H9 (cell line): ENCODE data around the gene LLGL2. TPM values are rescaled to one million over a fixed set of nuclear protein-coding genes. Genes with fewer than 3 reads are reported as not detected.

Experiments used
- DNase-seq: peaks from one replicate; pipeline ENCODE4 v3.0.0-alpha.2; 2017
- H2AFZ ChIP-seq: one replicate; pipeline ENCODE4 v1.6.1; 2013; ENCODE audit warnings: mild to moderate bottlenecking, low read length, control low read depth, moderate library complexity
- H2AK5ac ChIP-seq: 2 replicates; pipeline ENCODE4 v1.6.1; 2013; ENCODE audit warnings: low read length, control low read depth, mixed read lengths; ENCODE audit not compliant: insufficient read length
- H2BK120ac ChIP-seq: one replicate; pipeline ENCODE4 v1.6.1; 2013; ENCODE audit warnings: low read depth, mild to moderate bottlenecking, low read length, control low read depth, inconsistent platforms; ENCODE audit not compliant: poor library complexity, severe bottlenecking
- H2BK12ac ChIP-seq: 2 replicates; pipeline ENCODE4 v1.6.1; 2013; ENCODE audit warnings: low read length, control low read depth, mixed read lengths, low read depth; ENCODE audit not compliant: insufficient read length
- H2BK15ac ChIP-seq: 2 replicates; pipeline ENCODE4 v1.6.1; 2013; ENCODE audit warnings: low read depth, low read length, control low read depth
- H2BK20ac ChIP-seq: one replicate; pipeline ENCODE4 v1.6.1; 2013; ENCODE audit warnings: low read depth, mild to moderate bottlenecking, low read length, control low read depth, inconsistent platforms; ENCODE audit not compliant: poor library complexity, severe bottlenecking
- H2BK5ac ChIP-seq: 2 replicates; pipeline ENCODE4 v1.6.1; 2013; ENCODE audit warnings: low read length, control low read depth, mixed read lengths; ENCODE audit not compliant: insufficient read length
- H3K14ac ChIP-seq: 2 replicates; pipeline ENCODE4 v1.6.1; 2013; ENCODE audit warnings: low read length, control low read depth; ENCODE audit not compliant: insufficient read depth
- H3K18ac ChIP-seq: 2 replicates; pipeline ENCODE4 v1.6.1; 2013; ENCODE audit warnings: low read depth, mild to moderate bottlenecking, mixed read lengths, low read length, control low read depth; ENCODE audit not compliant: insufficient read length
- H3K23ac ChIP-seq: 2 replicates; pipeline ENCODE4 v1.6.1; 2013; ENCODE audit warnings: low read length, control low read depth, mixed read lengths, low read depth; ENCODE audit not compliant: insufficient read length
- H3K23me2 ChIP-seq: 2 replicates; pipeline ENCODE4 v1.6.1; 2013; ENCODE audit warnings: low read depth, mild to moderate bottlenecking, mixed read lengths, low read length, control low read depth; ENCODE audit not compliant: insufficient read length, poor library complexity, severe bottlenecking
- H3K27ac ChIP-seq: 2 replicates; pipeline ENCODE4 v1.5.1; 2013; ENCODE audit warnings: low read length, control low read depth, mixed read lengths, low read depth; ENCODE audit not compliant: insufficient read length
- H3K27me3 ChIP-seq: 2 replicates; pipeline ENCODE4 v1.6.1; 2013; ENCODE audit warnings: low read length, control low read depth, inconsistent platforms; ENCODE audit not compliant: insufficient read depth
- H3K4ac ChIP-seq: 2 replicates; pipeline ENCODE4 v1.6.1; 2013; ENCODE audit warnings: low read depth, mild to moderate bottlenecking, control low read depth, inconsistent platforms, low read length, moderate library complexity
- H3K4me1 ChIP-seq: 2 replicates; pipeline ENCODE4 v1.6.1; 2013; ENCODE audit warnings: low read length, control low read depth, inconsistent platforms; ENCODE audit not compliant: insufficient read depth
- H3K4me2 ChIP-seq: 2 replicates; pipeline ENCODE4 v1.6.1; 2013; ENCODE audit warnings: low read length, control low read depth, mixed read lengths; ENCODE audit not compliant: insufficient read length, insufficient read depth
- H3K56ac ChIP-seq: 2 replicates; pipeline ENCODE4 v1.6.1; 2013; ENCODE audit warnings: low read depth, mild to moderate bottlenecking, mixed read lengths, low read length, control low read depth; ENCODE audit not compliant: insufficient read length
- H3K79me1 ChIP-seq: 2 replicates; pipeline ENCODE4 v1.6.1; 2013; ENCODE audit warnings: low read depth, mild to moderate bottlenecking, moderate library complexity, low read length, control low read depth, inconsistent platforms; ENCODE audit not compliant: insufficient read depth, poor library complexity, severe bottlenecking
- H3K79me2 ChIP-seq: 2 replicates; pipeline ENCODE4 v1.6.1; 2013; ENCODE audit warnings: low read length, control low read depth, inconsistent platforms; ENCODE audit not compliant: insufficient read depth
- H3K9ac ChIP-seq: 2 replicates; pipeline ENCODE4 v1.6.1; 2013; ENCODE audit warnings: low read length, control low read depth, mixed read lengths; ENCODE audit not compliant: insufficient read length; ENCODE audit errors: extremely low read depth
- H3K9me3 ChIP-seq: one replicate; pipeline ENCODE4 v1.6.1; 2013; ENCODE audit warnings: low read depth, low read length, inconsistent platforms; ENCODE audit not compliant: control insufficient read depth
- H3T11ph ChIP-seq: one replicate; pipeline ENCODE4 v1.6.1; 2013; ENCODE audit warnings: mild to moderate bottlenecking, low read length, control low read depth, inconsistent platforms
- H4K20me1 ChIP-seq: one replicate; pipeline ENCODE4 v1.6.1; 2013; ENCODE audit not compliant: control insufficient read depth, insufficient read length, insufficient read depth
- H4K5ac ChIP-seq: 2 replicates; pipeline ENCODE4 v1.6.1; 2013; ENCODE audit warnings: low read depth, mild to moderate bottlenecking, mixed read lengths, low read length, control low read depth; ENCODE audit not compliant: insufficient read length
- H4K8ac ChIP-seq: replicated peaks from 2 replicates; pipeline ENCODE4 v1.6.1; 2013; ENCODE audit warnings: low read length, control low read depth, mixed read lengths, low read depth; ENCODE audit not compliant: insufficient read length
- H4K91ac ChIP-seq: 2 replicates; pipeline ENCODE4 v1.6.1; 2013; ENCODE audit warnings: low read depth, mild to moderate bottlenecking, moderate library complexity, mixed read lengths, low read length, control low read depth; ENCODE audit not compliant: insufficient read length
- H3K27ac Mint-ChIP-seq, 3 experiments: 2 replicates in 2 of 3; 3 replicates in 1 of 3; pipeline ENCODE4 v1.8.0; 2020 to 2021; ENCODE audit warnings: mixed read lengths in 3 of 3, mild to moderate bottlenecking in 1 of 3, moderate library complexity in 1 of 3
- H3K27me3 Mint-ChIP-seq: 2 replicates; pipeline ENCODE4 v1.8.0; 2021; ENCODE audit warnings: low read depth, mild to moderate bottlenecking, moderate library complexity, mixed read lengths
- H3K36me3 Mint-ChIP-seq, 3 experiments: 2 replicates in 2 of 3; 3 replicates in 1 of 3; pipeline ENCODE4 v1.8.0; 2020 to 2021; ENCODE audit warnings: low read depth in 3 of 3, mixed read lengths in 3 of 3; ENCODE audit not compliant: insufficient read depth in 1 of 3
- H3K4me1 Mint-ChIP-seq, 2 experiments: 2 replicates each; pipeline ENCODE4 v1.8.0; 2020; ENCODE audit warnings: mixed read lengths in 2 of 2
- H3K4me3 Mint-ChIP-seq, 2 experiments: 2 replicates in 1 of 2; 3 replicates in 1 of 2; pipeline ENCODE4 v1.8.0; 2020 to 2021; ENCODE audit warnings: mild to moderate bottlenecking in 2 of 2, mixed read lengths in 2 of 2, moderate library complexity in 1 of 2
- H3K9me3 Mint-ChIP-seq, 2 experiments: 2 replicates in 1 of 2; 3 replicates in 1 of 2; pipeline ENCODE4 v1.8.0; 2020; ENCODE audit warnings: mild to moderate bottlenecking in 2 of 2, mixed read lengths in 2 of 2, moderate library complexity in 1 of 2
- WGBS: extraction: QIAGEN DNeasy Blood & Tissue Kit; methylation state at CpG from one replicate; pipeline ENCODE4 v1.1.7; 2013; ENCODE audit warnings: missing lambda C conversion rate, low lambda C conversion rate, mixed read lengths; ENCODE audit not compliant: insufficient read length; ENCODE audit errors: extremely low coverage; 5-methylcytosine and 5-hydroxymethylcytosine counted together
- total RNA-seq: library from RNA; stranded (reverse); gene quantifications from 2 replicates; pipeline ENCODE4 v1.2.1, GENCODE V29; 2021
- TF ChIP-seq, protein P1 (sequence below): fragments of 200-600 bp; sonication (generic); conservative IDR thresholded peaks from 3 replicates; pipeline ENCODE4 v1.8.0; 2021; ENCODE audit warnings: antibody characterized with exemption, mild to moderate bottlenecking

Gene LLGL2
- total RNA-seq, 1 experiment from 2014 or later: 90.4 TPM

DNA sequence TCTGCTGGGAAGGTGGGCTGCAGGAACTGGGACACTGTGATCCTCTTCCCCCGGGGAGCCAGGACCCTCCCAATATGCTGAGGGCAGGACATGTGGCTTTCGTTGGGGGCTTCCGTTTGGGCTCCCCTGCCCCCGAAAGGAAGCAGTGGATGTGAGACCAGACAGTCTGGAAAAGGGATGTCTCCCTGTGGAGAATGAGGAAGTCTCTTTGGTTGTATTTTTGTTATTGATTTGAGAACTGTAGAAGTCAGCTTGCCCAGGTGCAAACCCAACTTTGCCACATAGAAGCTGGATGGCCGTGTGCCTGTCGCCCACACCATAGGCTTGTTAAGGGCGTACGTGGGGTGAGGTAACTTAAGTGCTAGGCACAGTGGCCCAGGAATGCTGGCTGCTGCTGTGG lies 18.8 kb downstream of the LLGL2 start:
- H2BK5ac ChIP-seq: no peak overlapping the region
- no peaks in the 10 kb centered on the region for H3K4me1 ChIP-seq
- H4K20me1 ChIP-seq: no peaks in the 10 kb centered on the region
- H3K4me2 ChIP-seq: no peak overlapping the region
- H3T11ph ChIP-seq: no peak overlapping the region
- H3K4me3 Mint-ChIP-seq: no peak overlapping the region; a peak in 1 of 5 replicates
- no peaks in the 10 kb centered on the region for H3K27me3 ChIP-seq
- no peak overlapping the region for H3K9ac ChIP-seq
- no peak overlapping the region for H2AFZ ChIP-seq
- H4K91ac ChIP-seq: no peak overlapping the region
- TF ChIP-seq, protein P1, sequence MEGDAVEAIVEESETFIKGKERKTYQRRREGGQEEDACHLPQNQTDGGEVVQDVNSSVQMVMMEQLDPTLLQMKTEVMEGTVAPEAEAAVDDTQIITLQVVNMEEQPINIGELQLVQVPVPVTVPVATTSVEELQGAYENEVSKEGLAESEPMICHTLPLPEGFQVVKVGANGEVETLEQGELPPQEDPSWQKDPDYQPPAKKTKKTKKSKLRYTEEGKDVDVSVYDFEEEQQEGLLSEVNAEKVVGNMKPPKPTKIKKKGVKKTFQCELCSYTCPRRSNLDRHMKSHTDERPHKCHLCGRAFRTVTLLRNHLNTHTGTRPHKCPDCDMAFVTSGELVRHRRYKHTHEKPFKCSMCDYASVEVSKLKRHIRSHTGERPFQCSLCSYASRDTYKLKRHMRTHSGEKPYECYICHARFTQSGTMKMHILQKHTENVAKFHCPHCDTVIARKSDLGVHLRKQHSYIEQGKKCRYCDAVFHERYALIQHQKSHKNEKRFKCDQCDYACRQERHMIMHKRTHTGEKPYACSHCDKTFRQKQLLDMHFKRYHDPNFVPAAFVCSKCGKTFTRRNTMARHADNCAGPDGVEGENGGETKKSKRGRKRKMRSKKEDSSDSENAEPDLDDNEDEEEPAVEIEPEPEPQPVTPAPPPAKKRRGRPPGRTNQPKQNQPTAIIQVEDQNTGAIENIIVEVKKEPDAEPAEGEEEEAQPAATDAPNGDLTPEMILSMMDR: no peak
- no peak overlapping the region for H3K4ac ChIP-seq
- H3K9me3 ChIP-seq: no peaks in the 10 kb centered on the region
- H3K27me3 Mint-ChIP-seq: no peaks in the 10 kb centered on the region
- H2BK120ac ChIP-seq: no peak overlapping the region
- peak overlapping the region in 1 of 3 experiments; percentile 49; a peak in 1 of 7 replicates for H3K27ac Mint-ChIP-seq
- no peak overlapping the region for H4K8ac ChIP-seq
- no peak overlapping the region for H2BK15ac ChIP-seq
- H3K27ac ChIP-seq: no peak overlapping the region
- no CpG with 5 or more reads among the region's 8 CpGs for WGBS
- H3K79me2 ChIP-seq: no peaks in the 10 kb centered on the region
- no peak overlapping the region for H2BK20ac ChIP-seq
- H3K4me1 Mint-ChIP-seq: peaks cover 26 to 27% of the 10 kb centered on the region in 2 experiments
- no peak overlapping the region for H3K23ac ChIP-seq
- no peaks in the 10 kb centered on the region for H3K79me1 ChIP-seq
- no peak overlapping the region for H2AK5ac ChIP-seq
- H3K18ac ChIP-seq: no peak overlapping the region
- no peaks in the 10 kb centered on the region for H3K9me3 Mint-ChIP-seq
- no peak overlapping the region for H3K14ac ChIP-seq
- H4K5ac ChIP-seq: no peak overlapping the region
- no peak overlapping the region for H2BK12ac ChIP-seq
- DNase-seq: no peak
- no peaks in the 10 kb centered on the region for H3K23me2 ChIP-seq
- peaks cover 0 to 20% (median 4%) of the 10 kb centered on the region in 3 experiments; a peak in 3 of 7 replicates for H3K36me3 Mint-ChIP-seq
- no peak overlapping the region for H3K56ac ChIP-seq
